Stimulated activated CD8-positive, alpha-beta memory T cell treated with anti-CD3 and anti-CD28 coated beads, Interleukin-7, amount 100 ng/mL, for 4 hours (primary cell): ENCODE measurements around the gene PPP1R10.

Experiments
- DNase-seq, 2 donors: peaks; one replicate each; pipeline ENCODE4 v3.0.0-alpha.2; 2020; ENCODE audit warnings: low read depth in 2 of 2

Gene PPP1R10

GRCh38 chr6:30619561-30619960 is 2.5 kb upstream of the PPP1R10 start:
- DNase-seq = no peak

DNA sequence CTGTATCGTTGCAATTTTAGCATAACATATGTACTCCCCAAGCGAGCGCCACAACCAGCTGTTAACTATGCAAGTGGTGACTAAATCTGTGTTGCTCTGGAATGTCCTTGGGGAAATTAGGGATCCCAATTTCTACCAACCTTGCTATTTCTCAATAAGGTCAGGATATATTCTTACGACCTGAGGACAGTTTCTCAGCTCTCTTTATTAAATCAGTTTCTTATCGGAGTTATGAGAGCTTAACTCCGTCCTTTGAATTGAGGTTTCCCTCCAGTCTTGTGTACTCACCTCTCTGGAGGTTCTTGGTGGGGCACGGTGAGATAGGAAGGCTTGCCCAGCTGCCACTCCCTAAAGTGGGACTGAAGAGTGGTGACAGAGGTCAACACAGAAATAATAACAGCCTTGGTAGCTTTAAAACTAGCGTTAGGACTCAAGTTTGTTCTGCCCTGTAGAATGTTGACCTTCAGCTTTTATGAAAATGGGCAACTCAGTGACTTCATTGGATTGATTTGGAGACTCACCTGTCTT is 1.3 kb upstream of the PPP1R10 start:
- DNase-seq = no peak

DNA sequence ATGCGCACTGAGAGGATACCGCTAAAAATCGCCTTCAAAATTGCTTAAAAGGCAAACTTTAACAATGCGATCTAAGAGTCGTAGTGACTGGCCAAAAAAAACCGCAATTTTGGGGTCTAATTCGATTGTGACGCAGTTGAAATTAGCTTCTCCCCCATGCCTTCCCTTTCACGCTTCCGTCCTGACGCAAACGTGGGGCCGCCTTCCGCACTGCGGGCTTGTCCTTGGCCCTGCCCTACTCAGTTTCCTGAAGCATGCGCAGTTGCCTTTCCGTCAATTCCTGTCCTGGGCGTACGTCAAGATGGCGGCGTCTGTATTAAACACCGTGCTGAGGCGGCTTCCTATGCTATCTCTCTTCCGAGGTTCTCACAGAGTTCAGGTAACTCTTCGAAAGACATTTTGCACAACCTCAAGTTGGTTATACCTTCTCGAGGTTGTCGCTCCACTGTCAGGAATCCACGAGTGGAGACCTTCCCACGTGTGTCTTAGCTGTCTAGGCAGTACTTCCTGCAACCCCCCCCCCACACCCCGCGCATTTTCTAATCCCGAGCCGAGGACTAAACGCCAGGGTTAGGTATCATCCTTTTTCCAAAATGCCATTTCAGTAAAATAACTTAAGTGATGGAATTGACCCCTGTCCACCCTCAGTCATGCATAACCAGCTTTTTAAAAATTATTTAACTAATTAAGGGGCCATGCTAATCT is 674 bp upstream of the PPP1R10 start, which contains the start of gene MRPS18B:
Gene MRPS18B, plus strand, starts transcription at position 276 of the 705 bp plus-strand sequence. Its CDS starts 26 bp downstream, at position 302.
- DNase-seq = peak; percentile 98 to 99

GRCh38 chr6:30615958-30616810 is 859 bp downstream of the PPP1R10 start:
- no peak for DNase-seq

- DNase-seq = no peak
These were observed 1.7 kb downstream of the PPP1R10 start for GRCh38 chr6:30615219-30615957.

DNA sequence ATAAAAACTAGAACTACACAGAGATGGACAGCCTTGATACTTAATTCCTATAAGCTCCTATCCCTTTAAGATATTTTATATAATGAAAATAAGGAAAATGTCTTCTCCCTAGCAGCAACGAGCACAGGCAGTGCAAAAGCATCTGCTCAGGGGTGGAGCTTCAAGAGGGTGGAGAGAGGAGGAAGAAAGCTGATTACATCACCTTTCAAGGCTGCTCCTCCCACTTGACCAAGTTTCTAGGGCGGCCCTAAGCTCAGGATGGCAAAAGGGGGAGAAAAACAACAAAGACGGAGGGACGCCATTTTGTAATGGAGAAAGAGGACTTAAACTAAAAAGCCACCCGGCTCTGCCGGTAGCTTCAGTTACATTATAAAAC is 2.2 kb downstream of the PPP1R10 start:
- DNase-seq = peak; percentile 73 to 83

GRCh38 chr6:30614044-30614842 is 2.8 kb downstream of the PPP1R10 start:
- no peak for DNase-seq

DNA sequence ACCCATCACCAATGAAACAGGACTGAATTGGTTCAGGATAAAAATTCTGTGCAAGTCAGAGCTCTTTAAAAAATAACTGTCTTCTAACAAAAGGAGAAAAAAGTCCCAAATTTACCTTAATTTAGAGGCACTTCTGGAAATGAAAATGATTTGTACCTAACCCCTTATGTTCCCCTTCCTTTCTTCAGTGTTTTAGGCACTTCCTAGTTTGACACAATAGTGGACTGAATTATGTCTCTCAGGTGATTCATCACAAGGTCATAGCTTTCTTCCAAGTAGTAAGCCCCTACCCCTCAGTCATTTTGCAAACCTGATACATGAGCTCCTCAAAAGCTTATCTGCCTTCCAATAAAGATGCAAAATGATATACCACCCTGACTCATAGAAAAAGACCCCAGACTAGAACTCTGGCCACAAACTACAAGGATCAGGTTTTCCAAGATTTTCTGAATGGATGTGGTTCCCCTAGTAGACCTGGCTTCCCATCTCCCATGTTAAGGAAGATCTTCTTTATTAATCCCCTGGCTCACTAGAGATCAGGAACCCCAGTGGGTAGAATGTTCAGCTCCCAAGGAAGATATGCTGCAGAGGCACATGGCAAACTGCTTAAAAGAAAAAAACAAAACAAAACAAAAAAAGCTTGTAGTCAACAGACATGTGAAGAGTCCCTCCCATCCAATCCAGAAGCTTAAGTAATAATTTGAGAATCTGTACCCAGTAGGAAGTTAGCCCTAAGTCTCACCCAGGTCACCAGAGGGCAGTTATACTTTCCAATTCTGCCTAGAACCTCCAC is 3.6 kb downstream of the PPP1R10 start:
- no peak for DNase-seq

- no peak for DNase-seq
These were observed 4.3 kb downstream of the PPP1R10 start for GRCh38 chr6:30612687-30613248.

DNA sequence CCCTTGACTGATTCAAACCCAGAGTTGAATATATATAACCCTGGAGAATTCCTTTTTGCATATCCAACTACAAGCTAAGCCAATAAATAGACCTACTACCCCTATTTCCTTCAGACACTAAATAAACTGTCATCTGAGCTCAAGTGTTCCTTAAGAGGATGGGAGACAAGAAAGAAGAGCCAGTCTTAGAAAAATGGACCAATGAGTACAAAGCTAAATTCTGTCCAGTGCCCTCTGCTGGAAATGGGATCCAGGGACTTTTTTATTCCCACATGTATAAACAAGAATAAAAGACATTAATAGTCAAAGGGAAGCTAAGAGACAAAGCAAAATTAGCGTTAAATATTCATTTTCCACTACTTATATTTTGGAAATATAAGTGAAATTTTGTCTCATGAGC is 4.8 kb downstream of the PPP1R10 start:
- no peak for DNase-seq

DNA sequence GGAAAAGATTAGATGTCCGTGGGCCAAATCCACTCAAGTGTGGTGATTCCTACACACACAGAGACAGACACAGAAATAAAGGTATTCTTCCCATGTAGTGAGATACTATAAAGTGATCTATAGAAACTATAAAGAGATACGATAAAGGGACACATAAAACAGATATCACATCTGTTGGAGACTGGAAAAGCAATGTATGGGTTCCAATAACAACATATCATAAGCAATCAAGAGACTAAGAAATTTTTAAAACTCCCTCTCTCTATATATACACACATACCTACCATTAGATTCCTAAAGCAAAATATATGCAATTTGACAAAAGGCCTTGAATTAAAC is 5.2 kb downstream of the PPP1R10 start:
- DNase-seq = no peak

- no peak for DNase-seq
These were observed 5.7 kb downstream of the PPP1R10 start for GRCh38 chr6:30611150-30611855.

- no peak for DNase-seq
These were observed 7.0 kb downstream of the PPP1R10 start for GRCh38 chr6:30610065-30610464.

DNA sequence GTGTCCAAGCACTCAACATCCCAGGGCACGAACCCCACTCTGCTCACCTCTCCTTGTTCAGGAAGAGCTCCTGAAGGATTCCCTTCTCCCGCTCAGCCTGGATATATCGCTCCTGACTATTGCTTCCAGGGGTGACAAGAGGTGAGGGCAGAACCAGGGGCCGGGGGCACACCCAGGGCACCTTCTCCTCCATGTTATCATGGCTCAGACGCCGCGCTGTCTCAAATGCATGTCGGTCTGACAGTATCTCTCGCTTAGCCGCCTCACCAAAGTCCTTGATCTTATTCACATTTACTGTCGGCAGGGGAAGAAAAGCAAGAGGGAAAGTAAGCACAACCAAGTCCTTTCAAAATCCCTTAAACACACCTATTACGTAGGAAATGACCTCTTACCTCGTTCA is 13.1 kb downstream of the PPP1R10 start:
- DNase-seq = no peak

DNA sequence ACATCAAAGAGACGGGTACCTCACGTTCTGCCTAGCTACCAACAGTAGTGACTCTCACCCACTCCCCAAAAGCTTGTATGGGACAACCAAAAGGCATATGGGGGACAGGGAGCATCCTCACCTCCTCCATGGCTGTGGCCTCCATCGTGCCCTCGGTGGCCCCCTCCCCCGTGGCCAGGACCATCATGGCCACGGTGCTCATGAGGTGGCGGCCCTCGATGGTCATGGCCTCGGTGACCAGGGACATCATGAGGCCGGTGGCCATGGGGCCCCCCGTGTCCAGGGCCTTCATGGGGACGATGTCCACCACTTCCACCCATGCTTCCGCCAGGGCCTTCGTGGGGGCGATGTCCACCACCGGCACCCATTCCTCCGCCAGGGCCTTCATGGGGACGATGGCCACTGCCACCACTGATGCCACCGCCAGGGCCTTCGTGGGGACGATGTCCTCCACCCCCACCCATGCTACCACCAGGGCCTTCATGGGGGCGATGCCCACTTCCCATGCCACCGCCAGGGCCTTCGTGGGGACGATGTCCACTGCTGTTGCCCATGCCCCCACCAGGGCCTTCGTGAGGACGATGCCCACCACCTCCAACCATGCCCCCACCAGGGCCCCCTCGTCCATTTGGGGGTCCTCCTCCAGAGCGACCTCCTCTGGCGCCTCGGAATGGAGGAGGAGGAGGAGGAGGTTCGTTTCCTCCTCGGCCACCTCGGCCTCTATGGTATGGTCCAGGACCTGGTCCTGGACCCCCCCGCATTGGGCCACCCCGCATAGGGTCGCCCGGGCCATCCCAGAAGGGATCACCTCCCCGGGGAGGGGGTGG is 15.0 kb downstream of the PPP1R10 start:
- DNase-seq = no peak

GRCh38 chr6:30601436-30601814 is 15.6 kb downstream of the PPP1R10 start:
- DNase-seq = no peak

DNA sequence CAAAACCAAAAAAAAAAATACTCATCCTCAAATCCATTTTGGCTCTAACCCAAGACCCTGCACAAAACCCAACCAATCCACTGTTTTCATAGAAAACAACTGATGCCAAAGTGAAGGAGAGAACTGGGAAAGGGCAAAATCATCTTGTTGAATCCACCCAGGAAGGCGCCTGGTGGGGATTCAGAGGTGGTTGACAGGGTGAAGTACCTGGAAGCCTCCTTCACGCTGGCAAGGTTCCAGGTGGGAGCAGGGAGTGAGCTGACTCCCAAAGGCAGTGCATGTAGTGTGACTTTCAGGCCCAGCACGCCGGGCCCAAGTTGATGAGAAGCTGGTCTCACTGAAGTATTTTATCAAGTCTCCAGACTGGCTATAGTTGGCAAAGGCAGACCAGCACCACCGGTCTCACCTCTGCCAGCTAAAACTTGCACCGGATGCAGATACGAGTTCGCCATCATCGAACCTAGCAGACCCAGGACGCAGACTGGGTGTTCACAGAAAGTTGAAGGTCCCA is 16.5 kb downstream of the PPP1R10 start:
- DNase-seq = no peak

DNA sequence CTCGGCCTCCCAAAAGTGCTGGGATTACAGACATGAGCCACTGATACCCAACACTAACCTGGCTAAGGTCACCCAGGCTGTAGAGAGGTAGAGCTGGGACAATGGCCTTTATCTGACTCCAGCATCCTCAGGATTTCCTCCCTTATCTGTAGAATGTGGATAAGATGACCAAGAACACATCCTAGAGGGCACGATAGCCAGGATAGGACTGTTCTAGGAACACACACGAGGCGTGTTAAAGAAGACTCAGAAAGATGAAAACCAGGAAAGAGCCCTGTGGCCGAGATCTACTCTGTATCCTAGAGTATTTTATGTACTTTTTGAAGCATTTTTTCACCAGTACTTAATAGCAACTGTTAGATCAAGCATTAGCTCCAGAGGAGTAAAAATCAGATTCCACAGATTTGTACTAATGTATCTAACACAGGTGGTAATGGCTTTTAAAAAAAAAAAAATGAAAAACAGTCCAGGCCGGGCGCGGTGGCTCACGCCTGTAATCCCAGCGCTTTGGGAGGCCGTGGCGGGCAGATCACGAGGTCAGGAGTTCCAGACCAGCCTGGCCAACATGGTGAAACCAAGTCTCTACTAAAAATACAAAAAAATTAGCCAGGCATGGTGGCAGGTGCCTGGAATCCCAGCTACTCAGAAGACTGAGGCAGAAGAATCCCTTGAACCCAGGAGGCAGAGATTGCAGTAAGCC is 17.3 kb downstream of the PPP1R10 start:
- no peak for DNase-seq
